ENCODE measurements around the gene RBM19. TPM values are rescaled to one million over a fixed set of nuclear protein-coding genes. Genes with fewer than 3 reads are reported as not detected.

Gene RBM19
- total RNA-seq, 1 experiment from 2014 or later, result 35.7 TPM

DNA sequence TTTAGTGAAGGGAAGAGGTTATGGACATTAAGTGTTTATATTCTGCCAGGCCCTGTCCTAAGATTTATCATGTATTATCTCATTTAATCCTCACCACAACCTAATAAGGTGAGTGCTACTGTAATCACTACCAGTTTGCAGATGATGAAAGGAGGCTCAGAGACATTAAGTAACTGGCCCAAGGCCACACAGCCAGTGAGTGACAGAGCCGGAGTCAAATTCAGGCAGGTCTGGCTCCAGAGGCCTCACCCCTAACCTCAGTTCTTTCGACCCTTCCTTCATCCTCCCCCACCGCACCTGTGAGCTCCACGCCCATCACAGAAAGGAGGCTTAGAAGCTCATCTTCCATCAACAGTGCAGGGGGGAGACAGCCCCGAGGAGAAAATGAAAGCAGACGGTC lies 197.3 kb downstream of the RBM19 start:
- Mint-ChIP-seq H3K36me3 (ENCODE audit: insufficient read depth, unreplicated experiment) (no peaks in the 10 kb centered on the region), H3K9me3 (ENCODE audit: unreplicated experiment) (no peaks in the 10 kb centered on the region), H3K4me1 (ENCODE audit: low read depth, unreplicated experiment) (peaks cover 19% of the 10 kb centered on the region), H3K4me3 (ENCODE audit: unreplicated experiment) (no peak overlapping the region), H3K27ac (ENCODE audit: unreplicated experiment) (no peak overlapping the region), H3K27me3 (ENCODE audit: insufficient read depth, unreplicated experiment) (no peaks in the 10 kb centered on the region)
- Histone ChIP-seq H3K4me1 (peaks cover 32% of the 10 kb centered on the region), H3K36me3 (ENCODE audit: control insufficient read depth, insufficient read depth, low read length) (no peaks in the 10 kb centered on the region), H3K27me3 (replicated peaks; ENCODE audit: control insufficient read depth, insufficient read depth, low read length) (no peaks in the 10 kb centered on the region), H3K4me3 (ENCODE audit: low read depth, low read length) (no peak overlapping the region), H3K9me3 (no peaks in the 10 kb centered on the region)
- ChIA-PET POLR2A (no interaction called here), CTCF (no interaction called here)
- no peak for DNase-seq
- no TSS peak for BruUV-seq (replicated peaks)
- no peak for TF ChIP-seq CTCF (IDR thresholded peaks at IDR 0.05; ENCODE audit: insufficient read depth in 1 of 2, low read depth in 1 of 2, low read length in 1 of 2, severe bottlenecking in 1 of 2, unreplicated experiment in 1 of 2)
- intact Hi-C loops (cut with micrococcal nuclease; ENCODE audit: unreplicated experiment), result loop anchor here (5.0 kb wide), 1 partner anchor 42 kb away; no protein-coding TSS in a partner anchor

DNA sequence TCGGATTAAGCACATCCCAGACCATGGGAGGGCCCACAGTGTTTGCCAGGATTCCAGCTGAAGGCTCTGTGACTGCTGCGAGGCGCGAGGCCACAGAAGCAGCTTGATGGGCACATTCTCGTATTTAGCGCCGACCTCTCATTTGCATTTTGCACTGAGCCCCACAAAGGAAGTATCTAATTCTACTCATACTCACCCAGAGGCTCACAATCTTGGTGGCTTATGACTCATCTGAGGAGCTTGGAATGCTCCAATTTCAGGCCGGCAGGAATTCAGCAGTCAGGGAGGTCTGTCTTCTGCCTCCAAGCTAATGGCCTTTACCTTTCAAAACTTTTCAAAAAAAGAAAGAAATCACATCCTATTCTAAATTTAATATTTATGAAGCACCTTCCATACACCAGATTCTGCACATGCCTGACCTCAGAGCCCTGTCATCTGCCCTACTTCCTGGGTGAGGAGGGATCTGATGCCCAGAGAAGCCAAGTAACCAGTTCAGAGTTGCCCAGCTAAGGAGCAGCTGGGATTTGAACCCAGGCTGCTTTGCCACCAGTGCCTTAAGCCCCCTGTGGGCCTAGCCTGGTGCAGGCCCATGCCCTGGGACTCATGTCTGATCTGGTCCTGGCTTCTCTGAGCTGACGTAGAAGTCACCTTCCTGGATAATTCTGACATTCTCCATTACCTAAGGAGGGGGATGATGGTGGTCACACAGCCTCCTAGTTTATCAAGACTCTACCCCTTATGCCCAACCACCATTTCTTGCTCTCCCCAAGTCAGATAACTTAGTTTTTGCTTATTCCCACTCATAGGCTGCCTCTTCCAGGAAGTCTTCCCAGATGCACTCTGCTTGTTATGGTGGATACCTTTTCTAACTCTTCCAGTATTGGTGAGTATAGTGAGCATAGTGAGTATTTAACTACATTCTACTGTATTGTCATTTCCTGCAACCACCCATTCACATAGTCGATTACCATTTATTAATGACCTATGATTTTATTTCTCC lies 198.9 kb downstream of the RBM19 start:
- Mint-ChIP-seq H3K36me3 (ENCODE audit: insufficient read depth, unreplicated experiment) (no peaks in the 10 kb centered on the region), H3K27me3 (ENCODE audit: insufficient read depth, unreplicated experiment) (no peaks in the 10 kb centered on the region), H3K27ac (ENCODE audit: unreplicated experiment) (peak overlapping the region; percentile 20), H3K9me3 (ENCODE audit: unreplicated experiment) (no peaks in the 10 kb centered on the region), H3K4me3 (ENCODE audit: unreplicated experiment) (no peak overlapping the region), H3K4me1 (ENCODE audit: low read depth, unreplicated experiment) (peaks cover 21% of the 10 kb centered on the region)
- TF ChIP-seq CTCF (IDR thresholded peaks at IDR 0.05; ENCODE audit: insufficient read depth in 1 of 2, low read depth in 1 of 2, low read length in 1 of 2, severe bottlenecking in 1 of 2, unreplicated experiment in 1 of 2), result no peak
- H3K9me3 ChIP-seq, result no peaks in the 10 kb centered on the region
- ChIA-PET POLR2A (no interaction called here), CTCF (interaction anchor here (0.9 to 1.4 kb wide), 3 partner anchors 49 to 304 kb away, joined by 3 to 4 read pairs (median 3); no protein-coding TSS in a partner anchor)
- BruUV-seq (replicated peaks), result no TSS peak
- intact Hi-C loops (cut with micrococcal nuclease; ENCODE audit: unreplicated experiment), result loop anchor here (1.0 to 5.0 kb wide), 2 partner anchors 40 to 305 kb away; no protein-coding TSS in a partner anchor
- H3K27me3 ChIP-seq (replicated peaks; ENCODE audit: control insufficient read depth, insufficient read depth, low read length), result no peaks in the 10 kb centered on the region
- H3K4me3 ChIP-seq (ENCODE audit: low read depth, low read length), result no peak overlapping the region
- peak; percentile 52 to 71 for DNase-seq
- peaks cover 32% of the 10 kb centered on the region for H3K4me1 ChIP-seq
- no peaks in the 10 kb centered on the region for H3K36me3 ChIP-seq (ENCODE audit: control insufficient read depth, insufficient read depth, low read length)

All from Caco-2 (cell line).